GM12878 (cell line): Measurements from ENCODE around the gene DLST. TPM values are rescaled to one million over a fixed set of nuclear protein-coding genes. Genes with fewer than 3 reads are reported as not detected.

ENCODE experiments used
- ZBED1 ChIP-seq: IDR thresholded peaks from 2 replicates; pipeline ENCODE4 v1.6.1; 2016; ENCODE audit warnings: borderline replicate concordance
- polyA plus RNA-seq, 11 experiments: library from polyadenylated mRNA; depleted of rRNA in 4 of 11; unstranded in 6 of 11; stranded (reverse) in 5 of 11; fragments of >200 nt; fragmentation: Nextera tagmentation in 4 of 11; fragmentation: Illumina TruSeq in 1 of 11; extraction: Ambion mirVana in 4 of 11; extraction: Trizol in 1 of 11; gene quantifications; 1 replicate in 1 of 11; 2 replicates in 10 of 11; pipeline versions ENCODE4 v1.2.1 to v1.2.3, GENCODE V29; 2011 to 2016; ENCODE audit warnings: inconsistent platforms in 2 of 11, missing spikeins in 2 of 11, low read depth in 1 of 11
- total RNA-seq, 4 experiments: library from RNA; depleted of rRNA in 3 of 4; stranded (reverse); fragments of >200 nt in 3 of 4; fragmentation: Illumina TruSeq in 1 of 4; extraction: Trizol in 1 of 4; gene quantifications; 2 replicates each; pipeline versions ENCODE4 v1.2.1 to v1.2.3, GENCODE V29; 2013 to 2021
- TF ChIP-seq, protein P1 (sequence below): IDR thresholded peaks from 2 replicates; pipeline ENCODE4 v1.6.1; 2012; ENCODE audit warnings: improper control_type of control experiment, low read depth, low read length; ENCODE audit not compliant: insufficient replicate concordance
- TF ChIP-seq, protein P2 (sequence below): fragments of 450-650 bp; formaldehyde crosslinking; IDR thresholded peaks from 2 replicates; pipeline ENCODE4 v1.5.0; 2022; ENCODE audit warnings: mild to moderate bottlenecking, missing genetic modification characterization
- TF ChIP-seq, protein P3 (sequence below): fragments of 450-650 bp; IDR thresholded peaks from 2 replicates; pipeline ENCODE4 v1.6.1; 2017; ENCODE audit warnings: mild to moderate bottlenecking

DLST gene
- total and polyA plus RNA-seq, 10 of the 15 experiments (the other 5 are each of a cell fraction or from before 2014, with no cell fraction given) = 2.9 to 141 (median 67.7) TPM

DNA sequence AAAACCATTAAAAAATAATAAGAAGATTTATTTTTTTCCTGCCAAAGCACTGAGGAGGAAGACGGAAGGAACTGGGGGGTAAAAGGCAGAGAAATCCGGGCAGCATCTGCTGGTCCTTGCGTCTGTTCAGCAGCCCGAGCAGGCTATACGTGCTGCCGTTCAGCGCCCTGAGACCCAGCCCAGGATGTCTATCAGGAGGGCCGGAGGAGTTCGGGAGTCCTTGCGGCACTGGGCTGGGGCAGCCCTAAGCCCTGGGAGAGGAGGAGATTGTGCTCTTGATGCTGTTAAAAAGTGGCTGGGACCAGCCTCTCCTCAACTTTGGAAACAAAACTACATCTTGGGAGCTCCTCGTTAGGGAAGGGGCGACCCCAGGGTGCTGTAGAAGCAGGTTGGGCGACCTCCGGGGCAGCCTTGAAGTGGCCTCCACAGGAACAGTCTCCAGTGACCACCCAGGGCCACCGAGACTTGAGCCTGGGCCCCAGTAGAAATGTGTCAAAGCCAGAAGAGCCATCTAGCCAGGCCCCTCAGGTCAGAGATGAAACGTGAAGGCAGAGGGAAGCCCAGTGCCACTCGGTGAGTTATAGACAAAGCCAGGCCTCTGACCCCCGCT, 59.3 kb downstream of the DLST start (continued):
- TF ChIP-seq, protein P1, sequence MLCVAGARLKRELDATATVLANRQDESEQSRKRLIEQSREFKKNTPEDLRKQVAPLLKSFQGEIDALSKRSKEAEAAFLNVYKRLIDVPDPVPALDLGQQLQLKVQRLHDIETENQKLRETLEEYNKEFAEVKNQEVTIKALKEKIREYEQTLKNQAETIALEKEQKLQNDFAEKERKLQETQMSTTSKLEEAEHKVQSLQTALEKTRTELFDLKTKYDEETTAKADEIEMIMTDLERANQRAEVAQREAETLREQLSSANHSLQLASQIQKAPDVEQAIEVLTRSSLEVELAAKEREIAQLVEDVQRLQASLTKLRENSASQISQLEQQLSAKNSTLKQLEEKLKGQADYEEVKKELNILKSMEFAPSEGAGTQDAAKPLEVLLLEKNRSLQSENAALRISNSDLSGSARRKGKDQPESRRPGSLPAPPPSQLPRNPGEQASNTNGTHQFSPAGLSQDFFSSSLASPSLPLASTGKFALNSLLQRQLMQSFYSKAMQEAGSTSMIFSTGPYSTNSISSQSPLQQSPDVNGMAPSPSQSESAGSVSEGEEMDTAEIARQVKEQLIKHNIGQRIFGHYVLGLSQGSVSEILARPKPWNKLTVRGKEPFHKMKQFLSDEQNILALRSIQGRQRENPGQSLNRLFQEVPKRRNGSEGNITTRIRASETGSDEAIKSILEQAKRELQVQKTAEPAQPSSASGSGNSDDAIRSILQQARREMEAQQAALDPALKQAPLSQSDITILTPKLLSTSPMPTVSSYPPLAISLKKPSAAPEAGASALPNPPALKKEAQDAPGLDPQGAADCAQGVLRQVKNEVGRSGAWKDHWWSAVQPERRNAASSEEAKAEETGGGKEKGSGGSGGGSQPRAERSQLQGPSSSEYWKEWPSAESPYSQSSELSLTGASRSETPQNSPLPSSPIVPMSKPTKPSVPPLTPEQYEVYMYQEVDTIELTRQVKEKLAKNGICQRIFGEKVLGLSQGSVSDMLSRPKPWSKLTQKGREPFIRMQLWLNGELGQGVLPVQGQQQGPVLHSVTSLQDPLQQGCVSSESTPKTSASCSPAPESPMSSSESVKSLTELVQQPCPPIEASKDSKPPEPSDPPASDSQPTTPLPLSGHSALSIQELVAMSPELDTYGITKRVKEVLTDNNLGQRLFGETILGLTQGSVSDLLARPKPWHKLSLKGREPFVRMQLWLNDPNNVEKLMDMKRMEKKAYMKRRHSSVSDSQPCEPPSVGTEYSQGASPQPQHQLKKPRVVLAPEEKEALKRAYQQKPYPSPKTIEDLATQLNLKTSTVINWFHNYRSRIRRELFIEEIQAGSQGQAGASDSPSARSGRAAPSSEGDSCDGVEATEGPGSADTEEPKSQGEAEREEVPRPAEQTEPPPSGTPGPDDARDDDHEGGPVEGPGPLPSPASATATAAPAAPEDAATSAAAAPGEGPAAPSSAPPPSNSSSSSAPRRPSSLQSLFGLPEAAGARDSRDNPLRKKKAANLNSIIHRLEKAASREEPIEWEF = no peak
- TF ChIP-seq, protein P2, sequence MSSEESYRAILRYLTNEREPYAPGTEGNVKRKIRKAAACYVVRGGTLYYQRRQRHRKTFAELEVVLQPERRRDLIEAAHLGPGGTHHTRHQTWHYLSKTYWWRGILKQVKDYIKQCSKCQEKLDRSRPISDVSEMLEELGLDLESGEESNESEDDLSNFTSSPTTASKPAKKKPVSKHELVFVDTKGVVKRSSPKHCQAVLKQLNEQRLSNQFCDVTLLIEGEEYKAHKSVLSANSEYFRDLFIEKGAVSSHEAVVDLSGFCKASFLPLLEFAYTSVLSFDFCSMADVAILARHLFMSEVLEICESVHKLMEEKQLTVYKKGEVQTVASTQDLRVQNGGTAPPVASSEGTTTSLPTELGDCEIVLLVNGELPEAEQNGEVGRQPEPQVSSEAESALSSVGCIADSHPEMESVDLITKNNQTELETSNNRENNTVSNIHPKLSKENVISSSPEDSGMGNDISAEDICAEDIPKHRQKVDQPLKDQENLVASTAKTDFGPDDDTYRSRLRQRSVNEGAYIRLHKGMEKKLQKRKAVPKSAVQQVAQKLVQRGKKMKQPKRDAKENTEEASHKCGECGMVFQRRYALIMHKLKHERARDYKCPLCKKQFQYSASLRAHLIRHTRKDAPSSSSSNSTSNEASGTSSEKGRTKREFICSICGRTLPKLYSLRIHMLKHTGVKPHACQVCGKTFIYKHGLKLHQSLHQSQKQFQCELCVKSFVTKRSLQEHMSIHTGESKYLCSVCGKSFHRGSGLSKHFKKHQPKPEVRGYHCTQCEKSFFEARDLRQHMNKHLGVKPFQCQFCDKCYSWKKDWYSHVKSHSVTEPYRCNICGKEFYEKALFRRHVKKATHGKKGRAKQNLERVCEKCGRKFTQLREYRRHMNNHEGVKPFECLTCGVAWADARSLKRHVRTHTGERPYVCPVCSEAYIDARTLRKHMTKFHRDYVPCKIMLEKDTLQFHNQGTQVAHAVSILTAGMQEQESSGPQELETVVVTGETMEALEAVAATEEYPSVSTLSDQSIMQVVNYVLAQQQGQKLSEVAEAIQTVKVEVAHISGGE (CRISPR knock-in tag) = no peak
- TF ChIP-seq, protein P3, sequence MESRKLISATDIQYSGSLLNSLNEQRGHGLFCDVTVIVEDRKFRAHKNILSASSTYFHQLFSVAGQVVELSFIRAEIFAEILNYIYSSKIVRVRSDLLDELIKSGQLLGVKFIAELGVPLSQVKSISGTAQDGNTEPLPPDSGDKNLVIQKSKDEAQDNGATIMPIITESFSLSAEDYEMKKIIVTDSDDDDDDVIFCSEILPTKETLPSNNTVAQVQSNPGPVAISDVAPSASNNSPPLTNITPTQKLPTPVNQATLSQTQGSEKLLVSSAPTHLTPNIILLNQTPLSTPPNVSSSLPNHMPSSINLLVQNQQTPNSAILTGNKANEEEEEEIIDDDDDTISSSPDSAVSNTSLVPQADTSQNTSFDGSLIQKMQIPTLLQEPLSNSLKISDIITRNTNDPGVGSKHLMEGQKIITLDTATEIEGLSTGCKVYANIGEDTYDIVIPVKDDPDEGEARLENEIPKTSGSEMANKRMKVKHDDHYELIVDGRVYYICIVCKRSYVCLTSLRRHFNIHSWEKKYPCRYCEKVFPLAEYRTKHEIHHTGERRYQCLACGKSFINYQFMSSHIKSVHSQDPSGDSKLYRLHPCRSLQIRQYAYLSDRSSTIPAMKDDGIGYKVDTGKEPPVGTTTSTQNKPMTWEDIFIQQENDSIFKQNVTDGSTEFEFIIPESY = no peak
- TF ChIP-seq ZBED1 = no peak
